Ovary (tissue), 3 donors: ENCODE results near the gene MAP2K5.

Source experiments
- CTCF ChIP-seq, 3 donors: fragments of 450-650 bp in 2 of 3; fragments of 200-600 bp in 1 of 3; IDR thresholded peaks; one replicate each; pipeline versions ENCODE4 v1.5.1 to v1.8.0; 2016 to 2022; ENCODE audit warnings: antibody characterized with exemption in 3 of 3, mild to moderate bottlenecking in 1 of 3
- EP300 ChIP-seq: sonication (generic); formaldehyde crosslinking; IDR thresholded peaks from one replicate; pipeline ENCODE4 v1.6.1; 2017; ENCODE audit warnings: antibody characterized with exemption
- POLR2A ChIP-seq: fragments of 450-650 bp; IDR thresholded peaks from one replicate; pipeline ENCODE4 v1.6.1; 2017; ENCODE audit warnings: antibody characterized with exemption, mild to moderate bottlenecking, moderate library complexity
- donor health status: DM: no; HTN: no; CAD: no.

GRCh38 chr15:67784090-67784781, 241.7 kb downstream of the MAP2K5 start:
- no peak for TF ChIP-seq POLR2A
- TF ChIP-seq CTCF (IDR thresholded peaks at IDR 0.05) = no peak
- TF ChIP-seq EP300 = no peak
